Stimulated activated CD4-positive, alpha-beta T cell treated with anti-CD3 and anti-CD28 coated beads, Interleukin-12 subunit alpha, Interleukin-12 subunit beta, amount 100 ng/mL, for 48 hours (primary cell): ENCODE data around the gene METRNL.
"Not testable (repeated sequence)": the region's sequence is repeated elsewhere in the genome, so short reads cannot be mapped to it uniquely, and the experiment has no call there.

ENCODE experiments used
- DNase-seq, 3 donors: peaks; one replicate each; pipeline ENCODE4 v3.0.0-alpha.2; 2020; ENCODE audit warnings: low read depth in 2 of 3, low spot score in 1 of 3

Gene METRNL

DNA sequence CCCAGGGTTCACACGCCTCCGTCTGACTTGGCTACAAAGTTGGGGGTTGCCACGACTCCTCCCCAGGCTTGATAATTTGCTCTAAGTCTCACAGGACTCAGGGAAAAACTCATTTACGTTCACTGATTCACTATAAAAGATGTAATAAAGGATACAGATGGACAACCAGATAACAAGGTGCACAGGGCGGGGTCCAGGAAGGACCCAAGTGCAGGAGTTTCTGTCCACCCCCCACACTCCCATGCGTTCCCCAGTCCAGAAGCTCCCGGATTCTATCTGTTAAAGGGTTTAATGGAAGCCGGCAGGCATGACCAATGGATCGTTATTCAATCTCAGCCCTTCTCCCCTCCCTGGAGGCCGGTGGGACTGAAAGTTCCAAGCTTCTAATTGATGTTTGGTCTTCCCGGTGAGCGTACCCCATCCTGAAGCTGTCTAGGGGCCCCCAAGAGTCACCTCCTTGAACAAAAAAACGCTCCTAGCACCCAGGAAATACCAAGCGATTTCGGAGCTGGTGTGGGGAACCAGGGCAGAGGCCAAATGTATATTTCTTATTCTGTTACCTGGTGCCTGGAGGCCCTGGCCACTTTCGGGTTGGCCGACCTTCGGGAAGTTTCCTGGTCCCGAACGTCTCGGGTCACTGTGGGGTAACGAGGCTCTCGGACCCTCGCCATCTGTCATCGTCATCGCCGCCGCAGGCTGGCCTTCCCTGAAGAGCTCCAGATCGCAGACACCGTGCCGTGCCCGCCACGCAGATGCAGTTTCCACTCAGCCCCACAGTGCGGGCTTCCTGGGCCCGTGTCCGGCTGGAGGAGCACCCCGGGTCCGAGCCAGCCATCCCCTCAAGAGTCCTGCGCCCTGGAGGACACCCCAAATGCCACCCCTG is 13.5 kb upstream of the METRNL start:
- DNase-seq: no peak

DNA sequence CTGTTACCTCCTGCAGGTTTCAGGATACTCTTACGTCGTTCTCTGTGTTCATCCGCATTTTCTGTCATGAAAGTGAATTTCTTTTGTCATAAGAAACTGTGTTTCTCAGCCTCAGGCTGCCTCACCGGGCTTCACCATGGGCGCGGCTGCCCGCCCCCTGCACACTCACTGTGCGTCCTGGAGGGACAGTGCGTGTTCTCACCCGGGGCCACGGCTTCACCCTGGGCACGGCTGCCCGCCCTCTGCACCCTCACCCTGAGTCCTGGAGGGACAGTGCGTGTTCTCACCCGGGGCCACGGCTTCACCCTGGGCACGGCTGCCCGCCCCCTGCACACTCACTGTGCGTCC is 12.9 kb upstream of the METRNL start:
- not testable (repeated sequence) for DNase-seq

DNA sequence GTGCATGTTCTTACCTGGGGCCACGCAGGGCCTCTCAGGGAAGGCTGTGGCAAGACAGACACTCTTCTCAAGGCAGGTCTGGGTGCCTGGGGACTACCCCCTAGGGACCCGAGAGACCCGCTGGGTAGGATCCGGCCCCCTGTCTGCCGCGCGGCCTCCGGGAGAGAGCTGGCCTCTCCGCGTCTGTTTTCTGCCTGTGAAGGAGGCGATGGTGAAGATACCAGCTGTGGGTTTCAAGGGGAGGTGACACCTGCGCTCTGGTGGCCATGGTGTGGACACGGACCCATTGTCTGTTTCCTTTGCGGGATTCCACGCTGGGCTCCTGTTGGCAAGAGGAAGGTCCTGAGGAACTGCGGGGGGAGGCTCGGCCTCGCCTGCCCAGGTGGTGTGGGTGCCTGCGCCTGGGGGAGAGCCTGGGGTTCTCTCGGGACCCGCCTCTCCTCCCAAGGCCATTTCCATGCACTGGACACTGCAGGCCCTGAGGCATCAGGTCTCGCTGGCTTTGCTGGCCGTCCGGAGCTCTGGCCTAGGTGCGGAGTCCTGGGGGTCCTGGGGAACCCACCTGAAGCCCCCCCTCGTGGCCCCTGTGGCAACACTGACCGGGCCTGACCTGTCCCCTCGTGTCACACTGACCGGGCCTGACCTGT is 12.2 kb upstream of the METRNL start:
- no peak for DNase-seq

DNA sequence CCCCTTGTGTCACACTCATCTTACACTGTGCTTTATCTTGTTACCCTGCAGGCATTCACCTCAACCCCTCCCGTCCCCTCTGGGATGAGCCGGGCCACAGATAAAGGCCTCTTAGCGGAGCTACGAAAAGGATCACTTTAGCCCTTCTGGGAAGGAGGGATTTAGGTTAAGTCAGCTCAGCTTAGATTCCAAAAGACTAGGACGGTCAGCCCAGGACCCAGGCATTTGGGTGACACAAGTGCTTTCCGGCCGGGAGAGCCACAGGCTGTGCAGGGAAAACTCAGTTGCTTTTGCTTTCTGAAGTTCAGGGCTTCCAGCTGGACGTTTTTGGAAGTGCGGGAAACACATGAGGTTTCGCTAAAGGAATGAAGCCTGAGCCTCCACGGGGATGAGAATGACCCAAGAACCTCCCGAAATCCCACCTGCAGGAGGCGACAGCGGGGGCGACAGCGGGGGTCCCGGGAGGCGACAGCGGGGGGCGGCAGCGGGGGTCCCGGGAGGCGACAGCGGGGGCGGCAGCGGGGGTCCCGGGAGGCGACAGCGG is 11.6 kb upstream of the METRNL start:
- DNase-seq: no peak

DNA sequence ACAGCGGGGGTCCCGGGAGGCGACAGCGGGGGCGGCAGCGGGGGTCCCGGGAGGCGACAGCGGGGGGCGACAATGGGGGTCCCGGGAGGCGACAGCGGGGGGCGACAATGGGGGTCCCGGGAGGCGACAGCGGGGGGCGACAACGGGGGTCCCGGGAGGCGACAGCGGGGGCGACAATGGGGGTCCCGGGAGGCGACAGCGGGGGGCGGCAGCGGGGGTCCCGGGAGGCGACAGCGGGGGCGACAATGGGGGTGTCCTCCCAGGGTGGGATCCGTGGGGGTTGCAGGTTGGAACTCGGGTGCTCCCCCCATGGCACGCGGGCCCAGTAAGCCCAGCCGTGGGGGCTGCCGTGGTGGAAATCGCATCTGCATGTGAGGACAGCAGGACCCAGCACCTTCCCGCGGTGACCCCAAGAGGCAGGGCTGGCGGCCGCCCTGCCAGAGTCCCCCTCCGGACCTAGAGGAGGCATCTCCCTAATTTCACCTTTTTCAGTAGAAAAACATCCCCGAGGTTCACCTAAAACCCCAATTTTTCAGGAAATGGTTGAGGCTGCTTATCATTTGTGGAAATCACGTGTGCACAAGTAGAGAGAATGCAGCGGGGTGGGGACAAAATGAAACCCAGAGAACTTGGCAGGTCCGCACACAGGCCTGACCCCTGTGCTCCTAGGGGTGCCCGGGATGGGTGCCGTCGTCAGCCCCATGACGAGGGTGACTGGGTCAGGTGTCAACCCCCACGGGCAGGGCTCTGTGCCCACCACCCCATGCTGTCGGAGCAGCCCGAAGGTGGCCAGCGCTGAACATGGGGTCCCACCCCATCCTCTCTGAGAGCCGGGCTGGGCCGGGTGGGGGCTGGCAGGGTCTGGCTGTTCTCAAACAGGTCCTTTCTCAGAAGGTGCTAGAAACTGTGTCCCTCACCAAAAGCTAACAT is 10.5 kb upstream of the METRNL start:
- no peak for DNase-seq

DNA sequence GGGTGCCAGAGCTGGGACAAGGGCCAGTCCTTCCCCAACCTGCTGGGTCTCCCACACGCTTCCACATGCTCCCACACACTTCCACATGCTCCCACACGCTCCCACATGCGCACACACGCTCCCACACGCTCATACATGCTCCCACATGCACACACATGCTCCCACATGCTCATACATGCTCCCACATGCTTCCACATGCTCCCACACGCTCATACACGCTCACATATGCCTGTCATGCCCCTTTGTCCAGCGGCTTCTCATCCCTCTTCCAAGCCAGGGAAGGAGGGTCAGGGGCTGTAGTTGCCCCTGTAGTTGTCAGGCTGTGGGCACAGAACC is 9.9 kb upstream of the METRNL start:
- DNase-seq: no peak

DNA sequence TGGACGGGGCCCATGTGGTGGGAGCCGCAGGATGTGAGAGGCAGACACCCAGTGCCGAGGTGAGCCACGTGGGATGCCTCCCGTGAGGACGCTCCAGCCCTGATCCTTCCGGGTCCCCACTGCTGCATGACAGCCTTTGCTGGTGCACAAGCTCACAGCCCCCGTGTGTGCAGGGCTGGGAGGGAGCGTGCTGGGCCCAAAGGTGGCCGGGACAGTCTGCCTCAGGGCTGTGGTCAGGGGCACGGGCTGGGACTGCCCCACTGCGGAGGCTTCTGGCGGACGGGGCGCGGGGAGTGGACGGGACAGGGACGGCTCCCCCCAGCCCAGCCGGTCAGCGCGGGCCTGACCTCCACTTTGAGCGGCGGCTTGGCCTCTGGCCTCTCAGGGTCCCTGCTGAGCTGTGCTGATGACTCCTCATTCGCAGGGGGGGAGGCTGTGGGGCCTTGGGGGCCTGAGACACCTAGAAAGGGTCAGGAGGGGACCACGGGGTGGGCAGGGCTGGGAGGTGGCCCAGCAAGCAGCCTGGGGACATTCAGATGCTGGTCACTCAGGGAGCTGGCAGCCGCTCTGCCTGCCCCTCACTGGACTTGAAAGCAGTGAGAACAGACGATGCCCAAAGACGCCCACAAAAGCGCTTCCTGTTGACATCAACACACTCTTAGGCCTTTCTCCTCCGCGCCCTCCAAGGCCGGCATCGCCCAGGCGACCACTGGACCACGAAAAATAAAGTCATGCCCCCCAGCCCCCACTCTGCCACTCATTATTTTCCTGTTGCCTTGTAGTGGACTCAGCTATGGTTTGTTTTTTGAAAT is 9.3 kb upstream of the METRNL start:
- DNase-seq: no peak

DNA sequence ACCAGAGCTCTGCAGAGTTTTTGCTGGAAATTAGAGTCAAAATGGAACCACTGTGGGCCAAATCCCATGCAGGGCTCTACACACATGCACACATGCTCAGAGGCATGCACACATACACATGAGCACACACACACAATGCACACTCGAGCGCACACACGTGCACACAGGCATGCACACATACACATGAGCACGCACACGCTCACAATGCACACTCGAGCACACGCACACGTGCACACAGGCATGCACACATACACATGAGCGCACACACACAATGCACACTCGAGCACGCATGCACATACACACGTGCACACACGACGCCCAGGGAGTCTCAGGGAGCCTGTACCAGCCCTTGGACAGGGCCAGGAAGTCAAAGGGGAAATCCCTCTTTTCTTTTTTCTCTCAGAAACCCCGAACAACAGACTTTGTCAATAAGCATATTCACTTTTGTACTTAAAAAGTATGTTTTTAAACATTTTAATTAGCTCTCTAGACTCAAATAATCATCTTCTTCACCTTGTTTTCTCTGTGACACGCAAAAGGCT is 8.5 kb upstream of the METRNL start:
- no peak for DNase-seq

DNA sequence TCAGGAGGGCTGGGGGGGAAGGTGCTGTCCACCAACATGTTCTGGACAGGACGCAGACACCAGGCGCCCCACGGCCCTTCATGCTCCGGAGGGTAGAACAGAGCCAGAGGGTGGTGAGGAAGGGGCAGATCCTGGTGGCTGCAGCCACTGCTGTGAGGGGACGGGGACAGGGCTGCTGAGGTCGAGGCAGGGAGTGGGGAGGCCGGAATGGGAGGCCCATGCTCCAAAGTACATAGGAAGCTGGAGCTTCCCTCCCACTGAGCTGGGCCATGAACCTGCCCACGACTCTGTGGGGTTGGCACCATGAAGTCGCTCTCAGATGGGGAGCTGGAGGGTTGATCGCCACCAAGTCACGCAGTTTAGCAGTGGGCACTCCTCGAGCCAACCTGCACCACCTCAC is 8.0 kb upstream of the METRNL start:
- DNase-seq: no peak

DNA sequence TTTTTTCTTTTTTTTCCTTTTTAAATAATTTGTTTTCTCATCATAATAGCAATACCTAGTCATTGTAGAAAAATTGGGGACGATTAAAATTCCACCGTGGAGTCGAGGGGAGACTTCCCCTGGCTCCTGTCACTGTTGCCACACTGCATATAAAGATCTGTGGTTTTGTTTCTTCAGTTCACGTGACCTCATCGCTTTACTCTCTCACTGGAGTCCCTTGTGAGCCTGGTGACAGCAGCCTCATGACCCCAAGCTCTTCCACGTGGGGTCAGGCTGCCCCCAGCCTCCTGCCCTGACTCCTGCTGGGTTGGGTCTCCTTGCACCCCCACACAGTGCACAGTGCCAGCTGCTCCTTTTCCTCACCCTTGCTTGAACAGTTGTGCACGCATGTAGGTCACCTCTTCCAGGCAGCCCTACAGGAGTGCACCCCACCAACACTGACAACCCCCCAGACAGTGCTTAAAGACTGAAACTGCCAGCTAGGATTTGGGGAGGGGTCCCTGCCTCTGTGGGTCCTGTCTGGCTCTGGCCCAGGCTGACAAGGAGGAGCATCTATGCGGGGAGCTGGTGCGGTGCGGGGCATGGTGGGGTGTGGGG is 7.3 kb upstream of the METRNL start:
- DNase-seq: no peak

DNA sequence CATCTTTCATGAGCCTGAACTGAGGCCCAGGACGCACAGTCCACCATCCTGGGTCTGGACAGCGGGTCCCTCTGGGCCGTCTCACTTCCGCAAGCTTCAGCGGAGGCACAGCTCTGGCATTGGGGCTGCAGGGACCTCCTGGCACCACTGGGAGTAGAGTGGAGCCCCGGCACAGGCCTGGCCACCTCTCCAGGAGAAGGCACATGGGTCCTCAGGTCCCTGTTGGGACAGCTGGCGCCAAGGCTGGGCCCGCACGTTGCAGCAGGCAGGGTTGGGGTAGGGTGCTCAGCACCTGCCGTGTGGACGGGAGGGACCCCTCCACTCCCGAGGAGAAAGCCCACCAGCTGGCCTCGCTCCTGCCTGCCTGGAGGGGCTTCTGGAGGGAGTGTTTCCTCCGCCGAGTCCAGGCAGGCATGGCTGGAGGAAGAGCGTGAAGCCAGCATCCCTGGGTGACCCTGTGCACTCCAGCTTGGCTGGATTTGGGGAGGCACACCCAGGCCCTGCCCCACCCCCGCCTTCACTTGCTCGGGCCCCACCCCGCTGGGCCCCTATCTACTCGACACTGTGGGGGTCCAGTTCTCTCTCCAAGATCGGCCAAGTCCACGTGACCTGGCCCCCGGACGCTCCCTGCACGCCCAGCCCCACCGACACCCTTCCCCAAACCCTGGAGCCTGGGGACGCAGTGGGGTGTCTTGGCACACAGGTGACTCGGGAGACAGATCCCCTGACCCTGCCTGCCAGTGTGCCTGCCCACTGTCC is 6.6 kb upstream of the METRNL start:
- no peak for DNase-seq

DNA sequence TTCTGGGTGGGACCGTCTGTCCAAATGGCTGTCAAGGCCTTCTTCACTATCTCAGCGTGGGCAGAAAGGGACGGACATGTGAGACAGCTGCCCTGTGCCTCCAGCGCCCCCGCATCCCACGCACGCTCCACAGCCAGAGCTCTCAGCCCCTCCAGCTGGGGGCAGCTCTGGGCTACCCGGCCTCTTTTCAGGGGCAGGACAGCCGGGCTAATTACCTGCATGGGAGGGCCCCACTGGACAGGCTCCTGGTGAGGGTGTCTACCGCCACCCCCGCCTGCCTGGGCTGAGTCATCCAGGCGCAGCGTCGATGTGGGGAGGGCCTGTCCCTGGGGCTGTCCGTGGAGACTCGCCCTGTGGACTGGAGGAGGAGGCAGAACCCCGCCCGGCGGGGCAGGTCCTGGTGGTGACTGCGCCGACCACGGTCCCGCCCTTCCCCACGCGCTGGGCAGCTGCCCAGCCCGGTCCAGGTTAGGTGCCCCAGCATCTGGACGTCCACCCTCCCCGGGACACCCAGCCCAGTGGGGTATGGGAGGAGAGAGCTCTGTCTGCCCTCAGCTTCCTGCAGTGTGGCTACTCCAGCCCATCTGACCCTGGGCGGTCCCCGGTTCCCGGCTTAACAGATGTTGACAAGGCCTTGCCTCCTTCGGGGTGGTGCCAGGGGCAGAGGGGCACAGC is 5.9 kb upstream of the METRNL start:
- DNase-seq: no peak

DNA sequence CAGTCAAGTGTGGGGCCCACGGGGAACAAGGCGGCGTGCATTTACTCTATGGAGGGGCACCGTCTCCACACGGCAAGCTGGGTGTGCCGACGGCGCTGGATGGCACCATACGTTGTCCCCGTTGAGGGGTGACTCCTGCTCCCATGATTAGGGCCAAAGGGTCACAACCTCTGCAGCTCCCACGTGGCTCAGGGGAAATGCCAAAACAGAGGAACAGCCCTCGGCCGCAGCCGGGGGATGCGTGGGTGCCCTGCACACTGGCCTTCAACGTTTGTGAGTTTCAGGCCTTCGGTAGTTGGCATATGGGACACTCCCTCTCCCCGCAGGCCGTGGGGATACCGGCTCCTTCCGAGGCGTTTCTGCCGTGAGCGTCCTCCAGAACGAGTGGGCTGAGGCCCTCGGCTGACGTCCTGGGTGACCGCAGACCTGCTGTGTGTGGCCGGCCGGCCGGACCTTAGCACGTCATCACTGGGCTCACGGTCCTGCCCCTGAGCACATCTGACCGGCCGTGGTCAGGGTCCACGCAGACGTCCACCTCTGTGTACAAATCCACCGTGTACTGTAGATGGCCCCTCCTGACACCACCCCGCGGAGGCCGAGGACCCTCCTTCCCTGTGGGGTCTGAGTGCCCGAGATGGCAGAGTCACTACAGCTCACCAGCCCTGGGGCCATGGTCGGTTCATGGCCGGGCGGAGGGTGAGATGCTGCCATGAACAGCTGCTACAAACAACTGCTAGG is 4.8 kb upstream of the METRNL start:
- no peak for DNase-seq

DNA sequence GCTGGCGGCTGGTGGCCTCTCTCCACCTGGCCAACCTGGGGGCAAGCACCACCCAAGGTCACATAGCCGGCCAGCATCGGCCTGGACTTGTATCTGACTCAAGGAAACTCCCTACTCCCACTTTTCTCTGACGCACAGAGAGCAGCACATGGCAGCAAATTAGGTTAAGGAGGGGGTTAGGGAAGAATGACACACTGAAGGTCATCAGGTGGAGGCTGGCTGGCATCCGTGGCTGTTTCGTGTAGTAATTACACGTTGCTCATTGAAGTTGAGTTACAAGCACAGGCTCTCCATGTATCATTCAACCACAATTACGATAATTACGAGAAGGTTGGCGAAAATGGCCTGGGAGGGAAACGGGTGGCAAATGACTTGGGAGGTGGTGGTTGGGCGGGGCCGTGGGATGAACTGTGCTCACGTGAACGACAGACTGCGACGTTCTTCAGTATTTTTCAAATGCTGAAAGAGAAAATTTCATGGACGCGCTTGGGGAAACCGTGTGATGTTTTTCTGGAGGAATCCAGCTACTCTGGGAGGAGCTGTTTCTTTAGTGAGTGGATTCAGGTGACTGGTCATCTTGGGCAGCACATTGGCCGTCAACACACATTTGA is 4.0 kb upstream of the METRNL start:
- no peak for DNase-seq

DNA sequence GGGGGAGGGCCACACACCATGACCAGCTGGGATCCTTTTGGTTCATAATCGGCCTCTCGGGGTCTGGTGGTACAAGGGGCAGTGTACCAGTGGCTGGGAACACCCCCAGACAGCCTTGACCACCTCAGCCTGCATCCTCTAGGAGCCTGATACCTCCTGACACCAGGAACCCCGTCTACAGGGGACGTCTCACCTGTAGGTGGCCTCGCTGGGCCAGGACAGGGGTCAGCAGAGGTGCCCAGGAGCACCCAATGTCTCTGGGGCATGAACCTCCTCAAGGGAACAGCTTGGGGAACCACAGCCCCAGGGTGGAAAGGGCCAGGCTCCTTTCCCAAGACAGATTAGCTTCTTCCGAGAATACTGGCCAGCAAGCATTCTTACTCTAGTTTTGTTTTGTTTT is 2.5 kb upstream of the METRNL start:
- no peak for DNase-seq

DNA sequence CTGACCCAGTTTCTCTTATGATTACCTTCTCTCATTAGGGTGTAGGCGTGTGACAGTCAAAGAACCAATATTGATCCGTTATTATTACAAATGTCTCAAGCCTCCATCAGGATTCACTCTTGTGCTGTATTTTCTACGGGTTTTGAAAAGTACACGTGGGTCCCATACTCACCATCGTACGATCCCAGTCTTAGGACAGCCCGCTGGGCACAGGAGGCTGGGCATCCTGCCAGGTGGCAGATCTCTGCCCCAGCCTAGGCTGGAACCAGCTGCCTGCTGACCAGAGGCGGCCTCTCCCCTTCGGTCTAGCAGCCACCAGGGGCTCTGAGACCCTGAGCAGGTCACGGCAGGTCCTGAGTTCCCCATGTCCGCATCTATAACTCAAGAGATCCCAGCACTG is 2.0 kb upstream of the METRNL start:
- DNase-seq: no peak

DNA sequence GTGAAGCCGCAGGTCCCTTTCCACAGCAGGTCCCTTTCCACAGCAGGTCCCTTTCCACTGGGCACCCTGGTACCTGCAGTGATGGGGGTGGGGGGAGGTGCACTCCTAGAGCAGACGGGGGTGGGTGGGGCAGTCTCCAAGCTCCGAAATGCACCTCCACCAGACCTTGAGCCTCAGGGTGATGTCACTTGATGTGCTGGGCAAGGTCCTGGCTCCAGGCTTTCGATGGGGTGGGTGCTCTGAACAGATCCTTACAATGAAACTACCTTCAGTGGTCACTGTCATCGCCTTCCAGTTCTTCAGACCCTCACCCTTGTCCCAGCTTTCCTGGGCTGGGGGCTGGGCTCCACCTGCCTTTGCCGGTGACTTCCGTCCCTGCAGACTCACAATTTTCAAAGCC is 1.5 kb upstream of the METRNL start:
- DNase-seq: no peak
